C4-2B (cell line): Measurements from ENCODE around the gene SMIM7.

Experiments
- CTCF ChIP-seq: fragments of 450-650 bp; conservative IDR thresholded peaks from 2 replicates; pipeline ENCODE4 v1.5.1; 2017; ENCODE audit warnings: mild to moderate bottlenecking
- ZFX ChIP-seq: fragments of 450-650 bp; IDR thresholded peaks from 2 replicates; pipeline ENCODE4 v1.6.1; 2017

GRCh38 chr19:16631465-16631864, 28.5 kb downstream of the SMIM7 start:
- TF ChIP-seq CTCF (no peak), ZFX (no peak)
